HL-60/S4 (cell line): Measurements from ENCODE around the gene STKLD1.

Experiments
- in situ Hi-C: fragments of 300-500 bp; cut with MboI; formaldehyde crosslinking; loops from 2 replicates; pipeline ENCODE4 v1.14.3; 2022; ENCODE audit warnings: low sequenced_read_pairs

Gene STKLD1

GRCh38 chr9:133344979-133345378, 31.2 kb upstream of the STKLD1 start:
- in situ Hi-C loops: no loop called here

- in situ Hi-C loops: no loop called here
Measured at GRCh38 chr9:133345596-133345995, 30.6 kb upstream of the STKLD1 start.

GRCh38 chr9:133346021-133346785, 30.0 kb upstream of the STKLD1 start:
- in situ Hi-C loops: no loop called here

- in situ Hi-C loops: no loop called here
Measured at GRCh38 chr9:133347515-133347984, 28.6 kb upstream of the STKLD1 start.

- in situ Hi-C loops: no loop called here
Measured at GRCh38 chr9:133347985-133348717, 28.0 kb upstream of the STKLD1 start, which contains the start of the genes MED22 and RPL7A. TSS of gene MED22 (minus strand) at chr9:133348131. CDS start at chr9:133346662, 1,469 bp downstream. TSS of gene RPL7A (plus strand) at chr9:133348218. CDS start at chr9:133348244, 26 bp downstream.

GRCh38 chr9:133348718-133349573, 27.2 kb upstream of the STKLD1 start:
- in situ Hi-C loops: no loop called here

- in situ Hi-C loops: no loop called here
Measured at GRCh38 chr9:133349965-133350616, 26.1 kb upstream of the STKLD1 start.

GRCh38 chr9:133351526-133351907, 24.6 kb upstream of the STKLD1 start:
- in situ Hi-C loops: no loop called here

GRCh38 chr9:133351908-133352634, 24.1 kb upstream of the STKLD1 start:
- in situ Hi-C loops: no loop called here

GRCh38 chr9:133352635-133353340, 23.4 kb upstream of the STKLD1 start:
- in situ Hi-C loops: no loop called here

GRCh38 chr9:133353548-133353947, 22.6 kb upstream of the STKLD1 start:
- in situ Hi-C loops: no loop called here

- in situ Hi-C loops: no loop called here
Measured at GRCh38 chr9:133354766-133355165, 21.4 kb upstream of the STKLD1 start.

- in situ Hi-C loops: no loop called here
Measured at GRCh38 chr9:133355881-133356357, 20.2 kb upstream of the STKLD1 start.

GRCh38 chr9:133356391-133357091, 19.6 kb upstream of the STKLD1 start, which contains the start of the genes SURF1 and SURF2:
TSS of gene SURF1 (minus strand) at chr9:133356487. CDS start at chr9:133356453, 34 bp downstream.
TSS of gene SURF2 (plus strand) at chr9:133356550. CDS start at chr9:133356593, 43 bp downstream.
- in situ Hi-C loops: no loop called here

GRCh38 chr9:133357656-133358055, 18.5 kb upstream of the STKLD1 start:
- in situ Hi-C loops: no loop called here

GRCh38 chr9:133359399-133360175, 16.6 kb upstream of the STKLD1 start:
- in situ Hi-C loops: no loop called here
